GM12878 (cell line): ENCODE results near the gene OR2AG1. TPM values are rescaled to one million over a fixed set of nuclear protein-coding genes. Genes with fewer than 3 reads are reported as not detected.

Experiments used
- ATAC-seq: fragments of 200-7000 bp; cut with Tn5 transposase; 3 replicates; pipeline ENCODE4 v1.9.1; 2020; ENCODE audit warnings: mild to moderate bottlenecking, moderate library complexity
- BruUV-seq: library from RNA; stranded (reverse); fragments of 400-500 nt; replicated peaks from 2 replicates; lab custom pipeline; 2021; lab: Mats Ljungman, UMichigan
- CTCF ChIA-PET: fragments of 300-600 bp; sonication (Branson Sonifier 250); formaldehyde crosslinking; extraction: SDS; loops from one replicate; lab custom pipeline; 2021; ENCODE audit warnings: inconsistent platforms; lab: Yijun Ruan, JAX
- POLR2A ChIA-PET: fragments of 350-600 bp; formaldehyde crosslinking; extraction: SDS; loops from one replicate; lab custom pipeline; 2021; ENCODE audit warnings: inconsistent platforms; lab: Charles Lee
- RAD21 ChIA-PET: fragments of 300-600 bp; sonication (Branson Sonifier 250); formaldehyde crosslinking; loops from one replicate; lab custom pipeline; 2023; ENCODE audit warnings: antibody characterized with exemption; ENCODE audit not compliant: unreplicated experiment; lab: Charles Lee
- SMC1A ChIA-PET: fragments of 300-600 bp; sonication (Branson Sonifier 250); formaldehyde crosslinking; loops from one replicate; lab custom pipeline; 2023; ENCODE audit not compliant: unreplicated experiment, uncharacterized antibody; lab: Charles Lee
- DNase-seq: peaks from one replicate; pipeline ENCODE4 v3.0.0-alpha.2; 2011; ENCODE audit warnings: low read depth, low spot score
- FAIRE-seq: peaks from 3 replicates; lab custom pipeline; 2011; peaks lifted over from hg19 to GRCh38; lab: Jason Lieb, UNC
- H2AFZ ChIP-seq: 2 replicates; pipeline ENCODE4 v1.6.0; 2011; ENCODE audit warnings: low read depth, low read length, control low read depth; ENCODE audit not compliant: control insufficient read depth
- H3K27ac ChIP-seq: 2 replicates; pipeline ENCODE4 v1.5.1; 2011; ENCODE audit warnings: control low read depth; ENCODE audit not compliant: control insufficient read depth, insufficient read depth
- H3K27me3 ChIP-seq, 2 experiments: replicated peaks in 1 of 2; 2 replicates each; pipeline versions ENCODE4 v1.6.0 to v1.6.1; 2011; ENCODE audit warnings: low read length in 1 of 2; ENCODE audit not compliant: control insufficient read depth in 2 of 2, insufficient read depth in 2 of 2
- H3K36me3 ChIP-seq, 2 experiments: 2 replicates each; pipeline ENCODE4 v1.5.1; 2011; ENCODE audit warnings: low read length in 1 of 2; ENCODE audit not compliant: control insufficient read depth in 2 of 2, insufficient read depth in 2 of 2
- H3K4me1 ChIP-seq: 2 replicates; pipeline ENCODE4 v1.6.1; 2011; ENCODE audit warnings: mild to moderate bottlenecking, low read length, moderate library complexity, mixed read lengths; ENCODE audit not compliant: control insufficient read depth, insufficient read depth
- H3K4me2 ChIP-seq: 2 replicates; pipeline ENCODE4 v1.6.0; 2011; ENCODE audit warnings: control low read depth; ENCODE audit not compliant: control insufficient read depth, insufficient read depth
- H3K4me3 ChIP-seq: fragments of 200-600 bp; sonication (generic); 2 replicates; pipeline ENCODE4 v1.5.1; 2016
- H3K79me2 ChIP-seq: 2 replicates; pipeline ENCODE4 v1.6.0; 2011; ENCODE audit warnings: low read length; ENCODE audit not compliant: control insufficient read depth, insufficient read depth
- H3K9ac ChIP-seq: 2 replicates; pipeline ENCODE4 v1.8.0; 2011; ENCODE audit warnings: low read length, control low read depth, mixed read lengths; ENCODE audit not compliant: control insufficient read depth, insufficient read depth
- H3K9me3 ChIP-seq: replicated peaks from 3 replicates; pipeline ENCODE4 v1.5.1; 2011; ENCODE audit warnings: mild to moderate bottlenecking, low read length; ENCODE audit not compliant: control insufficient read depth, insufficient read depth
- H4K20me1 ChIP-seq: 2 replicates; pipeline ENCODE4 v1.6.0; 2011; ENCODE audit not compliant: control insufficient read depth, insufficient read depth
- BACH1 ChIP-seq: fragments of 450-650 bp; IDR thresholded peaks from 2 replicates; pipeline ENCODE4 v1.6.1; 2017; ENCODE audit warnings: mild to moderate bottlenecking, borderline replicate concordance
- BMI1 ChIP-seq: fragments of 450-650 bp; IDR thresholded peaks from 2 replicates; pipeline ENCODE4 v1.6.1; 2016; ENCODE audit warnings: mild to moderate bottlenecking, moderate library complexity, borderline replicate concordance
- HCFC1 ChIP-seq: fragments of 150-350 bp; IDR thresholded peaks from 2 replicates; pipeline ENCODE4 v1.6.1; 2014; ENCODE audit warnings: low read length
- YY1 ChIP-seq: IDR thresholded peaks from 2 replicates; pipeline ENCODE4 v1.6.1; 2011; ENCODE audit warnings: low read depth, mild to moderate bottlenecking, low read length
- ZNF24 ChIP-seq: fragments of 450-650 bp; IDR thresholded peaks from 2 replicates; pipeline ENCODE4 v1.6.1; 2017; ENCODE audit warnings: antibody characterized with exemption, mild to moderate bottlenecking
- WGBS: methylation state at CpG from one replicate; pipeline ENCODE4 v1.1.6; 2016; ENCODE audit warnings: low lambda C conversion rate; ENCODE audit not compliant: insufficient replicate concordance, insufficient coverage; ENCODE audit errors: missing lambda C conversion rate; 5-methylcytosine and 5-hydroxymethylcytosine counted together
- in situ Hi-C: fragments of 300-500 bp; cut with MboI; formaldehyde crosslinking; loops from 9 replicates; pipeline ENCODE4 v1.14.3; 2018; ENCODE audit warnings: mixed read lengths
- intact Hi-C: fragments of 100-400 bp; cut with micrococcal nuclease; formaldehyde crosslinking; loops from one replicate; pipeline ENCODE4 v1.14.2; 2022; ENCODE audit not compliant: unreplicated experiment
- polyA plus RNA-seq, 11 experiments: library from polyadenylated mRNA; depleted of rRNA in 4 of 11; unstranded in 6 of 11; stranded (reverse) in 5 of 11; fragments of >200 nt; fragmentation: Nextera tagmentation in 4 of 11; fragmentation: Illumina TruSeq in 1 of 11; extraction: Ambion mirVana in 4 of 11; extraction: Trizol in 1 of 11; gene quantifications; 1 replicate in 1 of 11; 2 replicates in 10 of 11; pipeline versions ENCODE4 v1.2.1 to v1.2.3, GENCODE V29; 2011 to 2016; ENCODE audit warnings: inconsistent platforms in 2 of 11, missing spikeins in 2 of 11, low read depth in 1 of 11
- total RNA-seq, 4 experiments: library from RNA; depleted of rRNA in 3 of 4; stranded (reverse); fragments of >200 nt in 3 of 4; fragmentation: Illumina TruSeq in 1 of 4; extraction: Trizol in 1 of 4; gene quantifications; 2 replicates each; pipeline versions ENCODE4 v1.2.1 to v1.2.3, GENCODE V29; 2013 to 2021
- TF ChIP-seq, protein P1 (sequence below): fragments of 450-650 bp; IDR thresholded peaks from 2 replicates; pipeline ENCODE4 v1.6.1; 2017; ENCODE audit warnings: mild to moderate bottlenecking
- TF ChIP-seq, protein P2 (sequence below): fragments of 450-650 bp; IDR thresholded peaks from 2 replicates; pipeline ENCODE4 v1.6.1; 2018; ENCODE audit warnings: borderline replicate concordance, mild to moderate bottlenecking; ENCODE audit not compliant: partially characterized antibody
- TF ChIP-seq, protein P3 (sequence below): fragments of 450-650 bp; conservative IDR thresholded peaks from 2 replicates; pipeline ENCODE4 v1.6.1; 2017; ENCODE audit warnings: mild to moderate bottlenecking, moderate library complexity
- TF ChIP-seq, protein P4 (sequence below): fragments of 450-650 bp; IDR thresholded peaks from 2 replicates; pipeline ENCODE4 v1.6.1; 2017; ENCODE audit warnings: mild to moderate bottlenecking, moderate library complexity

Gene OR2AG1
- total and polyA plus RNA-seq, 10 of the 15 experiments (the other 5 are each of a cell fraction or from before 2014, with no cell fraction given) = not detected

DNA sequence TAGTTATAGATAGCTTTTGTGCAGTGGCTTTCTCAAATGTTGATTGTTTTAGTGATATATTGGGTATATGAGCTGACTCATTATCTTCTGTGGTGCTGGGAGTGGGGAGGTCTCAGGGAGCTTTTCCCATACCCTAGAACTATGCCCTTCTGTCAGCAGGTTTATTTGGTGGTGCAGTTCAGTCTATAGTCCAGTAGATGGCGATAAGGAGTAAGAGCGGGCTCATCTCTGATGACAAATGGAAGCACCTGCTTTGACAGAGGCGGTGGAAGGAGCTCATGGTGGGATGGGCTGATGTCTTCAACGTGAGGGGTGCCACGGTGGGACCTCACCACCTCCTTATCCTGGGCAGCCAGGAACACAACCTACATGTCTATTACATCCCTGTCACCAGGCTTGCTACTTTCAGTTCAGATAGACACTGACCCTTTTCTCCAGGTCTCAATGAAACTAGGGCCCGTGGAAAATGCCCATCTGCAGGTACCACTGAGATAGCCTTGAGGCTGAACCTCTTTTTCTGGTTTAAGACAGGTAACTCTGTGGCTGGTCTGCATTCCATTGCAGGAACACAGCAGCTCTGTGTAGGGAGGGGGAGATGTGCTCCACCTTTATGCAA lies 29.7 kb downstream of the OR2AG1 start:
- H4K20me1 ChIP-seq = no peaks in the 10 kb centered on the region
- intact Hi-C loops = loop anchor here (2.0 to 5.0 kb wide), 3 partner anchors 466 to 875 kb away; no protein-coding TSS in a partner anchor
- H3K27ac ChIP-seq = no peak overlapping the region
- peak; percentile 11 for DNase-seq
- SMC1A ChIA-PET = interaction anchor here (0.6 to 1.6 kb wide), 8 partner anchors 44 to 878 kb away, joined by 3 to 4 read pairs (median 4); no protein-coding TSS in a partner anchor
- H3K9ac ChIP-seq = no peak overlapping the region
- H3K36me3 ChIP-seq = no peaks in the 10 kb centered on the region
- RAD21 ChIA-PET = interaction anchor here (0.6 to 1.5 kb wide), 3 partner anchors 125 to 882 kb away, joined by 3 to 7 read pairs (median 4); no protein-coding TSS in a partner anchor
- in situ Hi-C loops = loop anchor here (10.0 kb wide), 1 partner anchor 882 kb away; no protein-coding TSS in a partner anchor
- H3K9me3 ChIP-seq = no peaks in the 10 kb centered on the region
- H3K4me1 ChIP-seq = no peaks in the 10 kb centered on the region
- 10% methylated on average over 6 of the region's 6 CpGs for WGBS
- no peak overlapping the region for H3K4me2 ChIP-seq
- CTCF ChIA-PET = interaction anchor here (0.6 to 3.3 kb wide), 42 partner anchors 7 to 885 kb away, joined by 3 to 25 read pairs (median 4); partner anchors contain the start of genes OR10A2, OR10A5 and OR6A2
- no peak overlapping the region for H2AFZ ChIP-seq
- ATAC-seq = peak; percentile 97
- no peak overlapping the region for H3K4me3 ChIP-seq
- no peaks in the 10 kb centered on the region for H3K27me3 ChIP-seq
- H3K79me2 ChIP-seq = no peaks in the 10 kb centered on the region
- FAIRE-seq = peak; percentile 95
- POLR2A ChIA-PET = no interaction called here
- BruUV-seq = no TSS peak
- TF ChIP-seq HCFC1 (no peak), YY1 (0 out of 2 replicates have a peak, but pooled peaks have one; percentile 40), BMI1 (no peak), ZNF24 (no peak), BACH1 (no peak)
- TF ChIP-seq, protein P1, sequence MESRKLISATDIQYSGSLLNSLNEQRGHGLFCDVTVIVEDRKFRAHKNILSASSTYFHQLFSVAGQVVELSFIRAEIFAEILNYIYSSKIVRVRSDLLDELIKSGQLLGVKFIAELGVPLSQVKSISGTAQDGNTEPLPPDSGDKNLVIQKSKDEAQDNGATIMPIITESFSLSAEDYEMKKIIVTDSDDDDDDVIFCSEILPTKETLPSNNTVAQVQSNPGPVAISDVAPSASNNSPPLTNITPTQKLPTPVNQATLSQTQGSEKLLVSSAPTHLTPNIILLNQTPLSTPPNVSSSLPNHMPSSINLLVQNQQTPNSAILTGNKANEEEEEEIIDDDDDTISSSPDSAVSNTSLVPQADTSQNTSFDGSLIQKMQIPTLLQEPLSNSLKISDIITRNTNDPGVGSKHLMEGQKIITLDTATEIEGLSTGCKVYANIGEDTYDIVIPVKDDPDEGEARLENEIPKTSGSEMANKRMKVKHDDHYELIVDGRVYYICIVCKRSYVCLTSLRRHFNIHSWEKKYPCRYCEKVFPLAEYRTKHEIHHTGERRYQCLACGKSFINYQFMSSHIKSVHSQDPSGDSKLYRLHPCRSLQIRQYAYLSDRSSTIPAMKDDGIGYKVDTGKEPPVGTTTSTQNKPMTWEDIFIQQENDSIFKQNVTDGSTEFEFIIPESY = no peak
- TF ChIP-seq, protein P2, sequence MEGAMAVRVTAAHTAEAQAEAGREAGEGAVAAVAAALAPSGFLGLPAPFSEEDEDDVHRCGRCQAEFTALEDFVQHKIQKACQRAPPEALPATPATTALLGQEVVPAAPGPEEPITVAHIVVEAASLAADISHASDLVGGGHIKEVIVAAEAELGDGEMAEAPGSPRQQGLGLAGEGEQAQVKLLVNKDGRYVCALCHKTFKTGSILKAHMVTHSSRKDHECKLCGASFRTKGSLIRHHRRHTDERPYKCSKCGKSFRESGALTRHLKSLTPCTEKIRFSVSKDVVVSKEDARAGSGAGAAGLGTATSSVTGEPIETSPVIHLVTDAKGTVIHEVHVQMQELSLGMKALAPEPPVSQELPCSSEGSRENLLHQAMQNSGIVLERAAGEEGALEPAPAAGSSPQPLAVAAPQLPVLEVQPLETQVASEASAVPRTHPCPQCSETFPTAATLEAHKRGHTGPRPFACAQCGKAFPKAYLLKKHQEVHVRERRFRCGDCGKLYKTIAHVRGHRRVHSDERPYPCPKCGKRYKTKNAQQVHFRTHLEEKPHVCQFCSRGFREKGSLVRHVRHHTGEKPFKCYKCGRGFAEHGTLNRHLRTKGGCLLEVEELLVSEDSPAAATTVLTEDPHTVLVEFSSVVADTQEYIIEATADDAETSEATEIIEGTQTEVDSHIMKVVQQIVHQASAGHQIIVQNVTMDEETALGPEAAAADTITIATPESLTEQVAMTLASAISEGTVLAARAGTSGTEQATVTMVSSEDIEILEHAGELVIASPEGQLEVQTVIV = no peak
- TF ChIP-seq, protein P3, sequence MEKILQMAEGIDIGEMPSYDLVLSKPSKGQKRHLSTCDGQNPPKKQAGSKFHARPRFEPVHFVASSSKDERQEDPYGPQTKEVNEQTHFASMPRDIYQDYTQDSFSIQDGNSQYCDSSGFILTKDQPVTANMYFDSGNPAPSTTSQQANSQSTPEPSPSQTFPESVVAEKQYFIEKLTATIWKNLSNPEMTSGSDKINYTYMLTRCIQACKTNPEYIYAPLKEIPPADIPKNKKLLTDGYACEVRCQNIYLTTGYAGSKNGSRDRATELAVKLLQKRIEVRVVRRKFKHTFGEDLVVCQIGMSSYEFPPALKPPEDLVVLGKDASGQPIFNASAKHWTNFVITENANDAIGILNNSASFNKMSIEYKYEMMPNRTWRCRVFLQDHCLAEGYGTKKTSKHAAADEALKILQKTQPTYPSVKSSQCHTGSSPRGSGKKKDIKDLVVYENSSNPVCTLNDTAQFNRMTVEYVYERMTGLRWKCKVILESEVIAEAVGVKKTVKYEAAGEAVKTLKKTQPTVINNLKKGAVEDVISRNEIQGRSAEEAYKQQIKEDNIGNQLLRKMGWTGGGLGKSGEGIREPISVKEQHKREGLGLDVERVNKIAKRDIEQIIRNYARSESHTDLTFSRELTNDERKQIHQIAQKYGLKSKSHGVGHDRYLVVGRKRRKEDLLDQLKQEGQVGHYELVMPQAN = no peak
- TF ChIP-seq, protein P4, sequence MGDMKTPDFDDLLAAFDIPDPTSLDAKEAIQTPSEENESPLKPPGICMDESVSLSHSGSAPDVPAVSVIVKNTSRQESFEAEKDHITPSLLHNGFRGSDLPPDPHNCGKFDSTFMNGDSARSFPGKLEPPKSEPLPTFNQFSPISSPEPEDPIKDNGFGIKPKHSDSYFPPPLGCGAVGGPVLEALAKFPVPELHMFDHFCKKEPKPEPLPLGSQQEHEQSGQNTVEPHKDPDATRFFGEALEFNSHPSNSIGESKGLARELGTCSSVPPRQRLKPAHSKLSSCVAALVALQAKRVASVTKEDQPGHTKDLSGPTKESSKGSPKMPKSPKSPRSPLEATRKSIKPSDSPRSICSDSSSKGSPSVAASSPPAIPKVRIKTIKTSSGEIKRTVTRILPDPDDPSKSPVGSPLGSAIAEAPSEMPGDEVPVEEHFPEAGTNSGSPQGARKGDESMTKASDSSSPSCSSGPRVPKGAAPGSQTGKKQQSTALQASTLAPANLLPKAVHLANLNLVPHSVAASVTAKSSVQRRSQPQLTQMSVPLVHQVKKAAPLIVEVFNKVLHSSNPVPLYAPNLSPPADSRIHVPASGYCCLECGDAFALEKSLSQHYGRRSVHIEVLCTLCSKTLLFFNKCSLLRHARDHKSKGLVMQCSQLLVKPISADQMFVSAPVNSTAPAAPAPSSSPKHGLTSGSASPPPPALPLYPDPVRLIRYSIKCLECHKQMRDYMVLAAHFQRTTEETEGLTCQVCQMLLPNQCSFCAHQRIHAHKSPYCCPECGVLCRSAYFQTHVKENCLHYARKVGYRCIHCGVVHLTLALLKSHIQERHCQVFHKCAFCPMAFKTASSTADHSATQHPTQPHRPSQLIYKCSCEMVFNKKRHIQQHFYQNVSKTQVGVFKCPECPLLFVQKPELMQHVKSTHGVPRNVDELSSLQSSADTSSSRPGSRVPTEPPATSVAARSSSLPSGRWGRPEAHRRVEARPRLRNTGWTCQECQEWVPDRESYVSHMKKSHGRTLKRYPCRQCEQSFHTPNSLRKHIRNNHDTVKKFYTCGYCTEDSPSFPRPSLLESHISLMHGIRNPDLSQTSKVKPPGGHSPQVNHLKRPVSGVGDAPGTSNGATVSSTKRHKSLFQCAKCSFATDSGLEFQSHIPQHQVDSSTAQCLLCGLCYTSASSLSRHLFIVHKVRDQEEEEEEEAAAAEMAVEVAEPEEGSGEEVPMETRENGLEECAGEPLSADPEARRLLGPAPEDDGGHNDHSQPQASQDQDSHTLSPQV = no peak
